AG04449 (cell line): ENCODE measurements around the gene BICDL1.

ENCODE experiments used
- CTCF ChIA-PET: fragments of 350-600 bp; formaldehyde crosslinking; extraction: SDS; loops from one replicate; lab custom pipeline; 2021; ENCODE audit warnings: antibody characterized with exemption; lab: Yijun Ruan, JAX
- POLR2A ChIA-PET: fragments of 400-600, 350-600 bp; formaldehyde crosslinking; extraction: SDS; loops from one replicate; lab custom pipeline; 2020; ENCODE audit warnings: antibody characterized with exemption, inconsistent platforms; lab: Yijun Ruan, JAX
- DNase-seq: peaks from one replicate; pipeline ENCODE4 v3.0.0-alpha.2; 2010; ENCODE audit warnings: low read depth, low spot score
- H3K4me3 ChIP-seq: 2 replicates; pipeline ENCODE4 v1.5.1; 2011; ENCODE audit warnings: low read depth, mild to moderate bottlenecking, control low read depth, low read length
- CTCF ChIP-seq: IDR thresholded peaks from one replicate; pipeline ENCODE4 v1.5.1; 2011; ENCODE audit warnings: mild to moderate bottlenecking, moderate library complexity, low read length, control low read depth, inconsistent platforms; ENCODE audit not compliant: insufficient read depth; ENCODE audit errors: missing control alignments

BICDL1 gene

DNA sequence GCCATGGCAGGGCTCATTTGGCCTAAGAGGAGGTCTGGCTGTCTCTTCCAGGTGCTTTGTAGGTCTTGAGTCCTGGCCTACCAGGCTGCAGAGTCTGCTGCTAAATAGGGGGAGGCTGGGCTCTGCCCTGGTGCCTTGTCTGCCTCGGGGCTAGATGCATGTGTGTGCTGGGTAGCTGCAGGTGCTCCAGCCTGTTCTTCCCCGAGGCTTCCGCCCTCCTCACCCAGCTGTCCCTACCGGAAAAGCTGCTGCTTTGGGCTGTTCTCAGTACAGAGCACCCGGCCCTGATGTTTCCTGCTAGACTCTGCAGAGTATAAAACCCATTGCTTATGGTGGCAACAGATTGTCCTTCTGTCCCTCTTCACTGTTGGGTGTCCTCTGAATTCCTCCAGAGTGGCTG is 89.8 kb downstream of the BICDL1 start:
- ChIA-PET CTCF (interaction anchor here (1.5 kb wide), 1 partner anchor 8 kb away, joined by 7 read pairs; no protein-coding TSS in a partner anchor), POLR2A (no interaction called here)
- no peak overlapping the region for H3K4me3 ChIP-seq
- no peak for DNase-seq
- TF ChIP-seq CTCF = no peak

DNA sequence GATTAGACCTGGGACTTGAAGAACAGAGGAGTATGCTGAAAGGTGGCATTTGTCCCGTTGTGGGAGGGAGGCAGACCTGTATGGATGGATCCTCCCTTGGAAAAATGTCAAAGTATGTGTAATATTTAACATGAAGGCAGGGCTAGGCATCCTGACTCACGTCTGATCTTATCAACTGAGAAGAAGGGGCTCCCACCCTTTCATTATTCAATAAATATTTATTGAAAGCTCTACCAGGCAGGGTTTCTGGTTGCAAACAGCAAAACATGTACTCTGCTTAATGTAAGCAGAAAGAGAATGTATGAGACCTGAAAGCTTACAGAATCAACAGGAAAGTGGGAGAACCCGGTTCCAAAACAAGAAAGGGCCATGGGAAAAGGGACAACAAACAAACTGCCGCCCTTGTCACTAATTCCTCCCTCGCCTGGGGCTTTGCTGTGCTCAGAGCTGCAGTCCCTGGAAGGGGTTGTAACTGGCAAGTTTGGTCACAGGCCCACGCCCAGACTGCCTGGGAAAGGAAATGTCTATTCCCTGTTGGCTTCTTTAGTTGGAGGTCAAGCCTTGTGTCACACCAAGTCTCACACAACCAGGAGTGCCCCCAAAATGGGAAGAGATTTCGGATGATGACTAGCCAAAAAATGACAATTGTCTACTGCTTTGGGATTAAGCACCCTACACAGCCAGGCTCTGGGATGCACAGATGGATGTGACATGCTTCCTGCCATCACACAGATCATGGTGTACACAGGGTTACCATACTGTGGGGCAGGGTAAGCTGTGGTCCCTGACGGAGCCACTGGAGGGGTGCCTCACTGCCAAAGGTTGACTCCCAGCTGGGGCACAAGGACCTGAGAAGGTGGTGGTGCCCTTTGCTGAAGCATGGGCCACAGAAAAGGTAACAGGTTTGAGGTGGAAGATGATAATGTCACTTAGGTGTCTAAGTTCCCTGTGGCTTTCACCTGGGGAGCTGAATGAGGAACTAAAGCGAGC is 90.7 kb downstream of the BICDL1 start:
- ChIA-PET POLR2A (no interaction called here), CTCF (interaction anchor here (1.5 kb wide), 1 partner anchor 8 kb away, joined by 7 read pairs; no protein-coding TSS in a partner anchor)
- no peak overlapping the region for H3K4me3 ChIP-seq
- no peak for TF ChIP-seq CTCF
- no peak for DNase-seq

- ChIA-PET POLR2A (no interaction called here), CTCF (no interaction called here)
- no peak overlapping the region for H3K4me3 ChIP-seq
- DNase-seq = no peak
- no peak for TF ChIP-seq CTCF
These were observed 92.6 kb downstream of the BICDL1 start for GRCh38 chr12:120081641-120082040.

GRCh38 chr12:120085920-120086645 is 97.0 kb downstream of the BICDL1 start:
- POLR2A ChIA-PET = no interaction called here
- no peak for TF ChIP-seq CTCF
- H3K4me3 ChIP-seq = no peak overlapping the region
- no peak for DNase-seq
- CTCF ChIA-PET = interaction anchor here (0.7 to 1.4 kb wide), 3 partner anchors 11 to 29 kb away, joined by 3 to 6 read pairs (median 3); no protein-coding TSS in a partner anchor

GRCh38 chr12:120086801-120087621 is 98.0 kb downstream of the BICDL1 start:
- TF ChIP-seq CTCF = peak; percentile 100
- H3K4me3 ChIP-seq = peak overlapping the region; percentile 60
- POLR2A ChIA-PET = interaction anchor here (0.8 to 1.0 kb wide), 2 partner anchors 10 to 30 kb away, joined by 3 to 9 read pairs; partner anchors contain the start of gene RAB35
- DNase-seq = peak; percentile 86
- CTCF ChIA-PET = interaction anchor here (0.7 to 1.4 kb wide), 11 partner anchors 8 to 273 kb away, joined by 3 to 8 read pairs (median 5); no protein-coding TSS in a partner anchor
